Astrocyte of the cerebellum (primary cell): Measurements from ENCODE around the gene ERBB4.

Experiments
- DNase-seq: peaks from one replicate; pipeline ENCODE4 v3.0.0-alpha.2; 2011; ENCODE audit warnings: low read depth
- H3K4me3 ChIP-seq: 2 replicates; pipeline ENCODE4 v1.5.1; 2011; ENCODE audit warnings: mild to moderate bottlenecking, low read depth, low read length, moderate library complexity
- in situ Hi-C: cut with HindIII; loops from 2 replicates; pipeline ENCODE4 v1.10.0; 2017; ENCODE audit warnings: low sequenced_read_pairs
- TF ChIP-seq, protein P1 (sequence below): IDR thresholded peaks from 2 replicates; pipeline ENCODE4 v1.5.1; 2012; ENCODE audit warnings: low read length, low read depth, moderate library complexity, mild to moderate bottlenecking; ENCODE audit errors: missing control alignments

Gene ERBB4

GRCh38 chr2:212173756-212174510 is 364.7 kb downstream of the ERBB4 start:
- in situ Hi-C loops: no loop called here
- H3K4me3 ChIP-seq: no peak overlapping the region
- TF ChIP-seq, protein P1, sequence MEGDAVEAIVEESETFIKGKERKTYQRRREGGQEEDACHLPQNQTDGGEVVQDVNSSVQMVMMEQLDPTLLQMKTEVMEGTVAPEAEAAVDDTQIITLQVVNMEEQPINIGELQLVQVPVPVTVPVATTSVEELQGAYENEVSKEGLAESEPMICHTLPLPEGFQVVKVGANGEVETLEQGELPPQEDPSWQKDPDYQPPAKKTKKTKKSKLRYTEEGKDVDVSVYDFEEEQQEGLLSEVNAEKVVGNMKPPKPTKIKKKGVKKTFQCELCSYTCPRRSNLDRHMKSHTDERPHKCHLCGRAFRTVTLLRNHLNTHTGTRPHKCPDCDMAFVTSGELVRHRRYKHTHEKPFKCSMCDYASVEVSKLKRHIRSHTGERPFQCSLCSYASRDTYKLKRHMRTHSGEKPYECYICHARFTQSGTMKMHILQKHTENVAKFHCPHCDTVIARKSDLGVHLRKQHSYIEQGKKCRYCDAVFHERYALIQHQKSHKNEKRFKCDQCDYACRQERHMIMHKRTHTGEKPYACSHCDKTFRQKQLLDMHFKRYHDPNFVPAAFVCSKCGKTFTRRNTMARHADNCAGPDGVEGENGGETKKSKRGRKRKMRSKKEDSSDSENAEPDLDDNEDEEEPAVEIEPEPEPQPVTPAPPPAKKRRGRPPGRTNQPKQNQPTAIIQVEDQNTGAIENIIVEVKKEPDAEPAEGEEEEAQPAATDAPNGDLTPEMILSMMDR: no peak
- no peak for DNase-seq

DNA sequence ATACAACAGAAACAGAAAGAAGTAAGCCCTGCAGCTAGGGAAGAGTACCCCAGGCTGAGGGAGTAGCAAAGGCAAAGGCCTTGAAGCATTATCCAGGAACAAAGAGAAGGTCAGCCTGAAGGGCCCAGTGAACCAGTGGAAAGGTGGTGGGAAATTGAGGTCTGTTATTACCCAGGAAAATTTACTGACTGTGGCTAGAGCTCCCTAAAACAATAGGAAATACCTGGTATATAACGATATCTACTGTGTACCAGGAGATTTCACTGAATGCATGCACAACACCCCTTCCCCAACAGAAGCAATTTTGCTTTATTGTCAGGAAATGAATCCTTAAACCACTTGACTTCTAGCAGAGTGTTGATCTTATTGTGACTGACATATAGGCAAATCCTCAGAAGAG is 365.3 kb downstream of the ERBB4 start:
- TF ChIP-seq, protein P1: no peak
- H3K4me3 ChIP-seq: no peak overlapping the region
- DNase-seq: no peak
- in situ Hi-C loops: no loop called here

DNA sequence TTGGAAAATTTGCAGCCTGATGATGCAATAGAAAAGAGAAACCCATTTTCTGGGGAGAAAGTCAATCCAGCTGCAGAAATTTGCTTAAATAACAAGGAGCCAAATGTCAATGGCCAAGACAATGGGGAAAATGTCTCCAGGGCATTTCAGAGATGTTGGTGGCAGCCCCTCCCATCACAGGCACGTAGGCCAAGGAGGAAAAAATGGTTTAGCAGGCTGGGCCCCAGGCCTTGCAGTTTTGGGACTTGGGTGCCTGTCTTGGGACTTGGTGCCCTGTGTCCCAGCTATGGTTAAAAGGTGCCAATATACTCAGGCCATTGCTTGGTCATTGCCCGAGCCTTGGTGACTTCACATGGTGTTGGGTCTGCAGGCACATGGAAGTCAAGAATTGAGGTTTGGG is 368.2 kb downstream of the ERBB4 start:
- H3K4me3 ChIP-seq: no peak overlapping the region
- in situ Hi-C loops: no loop called here
- TF ChIP-seq, protein P1: no peak
- no peak for DNase-seq

DNA sequence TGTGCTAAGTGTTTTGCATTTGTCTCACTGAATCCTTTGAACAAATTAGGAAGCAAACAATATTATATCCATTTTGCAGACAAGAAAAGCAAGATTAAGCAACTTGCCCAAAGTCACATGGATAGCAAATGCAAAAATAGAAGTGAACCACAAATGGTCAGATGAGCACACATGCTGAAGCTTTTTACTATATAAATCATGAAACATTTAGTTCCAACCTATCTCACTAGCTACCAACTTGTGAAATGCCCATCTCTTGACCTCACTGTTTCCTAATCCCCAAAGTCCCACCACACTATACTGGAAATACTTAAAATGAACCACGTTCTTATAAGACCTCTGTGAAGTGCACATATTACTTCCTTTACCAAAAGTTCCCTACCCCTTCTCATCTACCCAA is 380.5 kb downstream of the ERBB4 start:
- no peak overlapping the region for H3K4me3 ChIP-seq
- no peak for DNase-seq
- TF ChIP-seq, protein P1: no peak
- in situ Hi-C loops: no loop called here

DNA sequence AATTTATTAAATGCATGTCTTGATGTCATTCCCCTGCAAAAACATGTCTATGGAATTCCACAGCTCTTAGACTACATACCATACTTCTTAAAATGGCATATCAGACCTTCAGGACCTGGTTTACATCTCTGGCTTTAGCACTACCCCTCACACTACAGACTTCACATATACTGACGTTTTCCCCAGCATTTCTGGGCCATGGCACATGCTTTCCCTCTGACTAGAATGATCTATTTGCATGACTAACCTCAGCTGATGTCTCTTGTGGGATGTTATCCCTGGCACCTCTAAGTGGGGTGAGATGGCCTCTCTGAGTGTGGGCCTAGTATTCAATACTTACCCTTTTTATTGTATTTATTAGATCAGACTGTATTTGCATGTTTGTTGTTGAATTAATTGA is 381.6 kb downstream of the ERBB4 start:
- TF ChIP-seq, protein P1: no peak
- no peak overlapping the region for H3K4me3 ChIP-seq
- DNase-seq: no peak
- in situ Hi-C loops: no loop called here

GRCh38 chr2:212156088-212156487 is 382.5 kb downstream of the ERBB4 start:
- H3K4me3 ChIP-seq: no peak overlapping the region
- DNase-seq: no peak
- TF ChIP-seq, protein P1: no peak
- in situ Hi-C loops: no loop called here
